ENCODE results near the gene PMEPA1.

Gene PMEPA1

DNA sequence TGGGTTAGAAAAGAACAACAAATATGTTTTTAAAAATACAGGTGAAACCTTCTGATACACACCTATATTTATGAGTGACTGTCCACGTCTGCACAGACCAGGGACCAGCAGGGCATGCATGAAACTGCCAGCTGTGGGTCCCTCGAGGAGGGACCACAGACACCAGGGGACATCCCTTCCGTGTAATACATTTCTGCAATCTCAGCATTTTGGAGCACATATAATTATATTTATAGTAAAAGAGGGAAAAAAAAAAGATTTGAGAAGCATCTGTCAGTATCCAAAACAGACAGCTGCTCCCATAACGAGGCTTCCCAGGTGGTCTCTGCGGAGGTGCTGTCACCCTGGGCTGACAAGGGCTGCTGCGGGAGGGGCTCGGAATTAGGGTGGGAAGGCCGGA lies 40.2 kb downstream of the PMEPA1 start:
- Histone ChIP-seq H3K36me3 (ENCODE audit: insufficient read depth, low read length) (no peaks in the 10 kb centered on the region), H3K4me3 (ENCODE audit: low read length) (no peak overlapping the region), H2AFZ (ENCODE audit: low read depth, low read length) (no peak overlapping the region), H3K9me3 (ENCODE audit: low read length) (no peaks in the 10 kb centered on the region), H3K4me1 (ENCODE audit: insufficient read depth, low read length) (peaks cover 7% of the 10 kb centered on the region), H3K27me3 (ENCODE audit: insufficient read depth, low read length) (no peaks in the 10 kb centered on the region)

DNA sequence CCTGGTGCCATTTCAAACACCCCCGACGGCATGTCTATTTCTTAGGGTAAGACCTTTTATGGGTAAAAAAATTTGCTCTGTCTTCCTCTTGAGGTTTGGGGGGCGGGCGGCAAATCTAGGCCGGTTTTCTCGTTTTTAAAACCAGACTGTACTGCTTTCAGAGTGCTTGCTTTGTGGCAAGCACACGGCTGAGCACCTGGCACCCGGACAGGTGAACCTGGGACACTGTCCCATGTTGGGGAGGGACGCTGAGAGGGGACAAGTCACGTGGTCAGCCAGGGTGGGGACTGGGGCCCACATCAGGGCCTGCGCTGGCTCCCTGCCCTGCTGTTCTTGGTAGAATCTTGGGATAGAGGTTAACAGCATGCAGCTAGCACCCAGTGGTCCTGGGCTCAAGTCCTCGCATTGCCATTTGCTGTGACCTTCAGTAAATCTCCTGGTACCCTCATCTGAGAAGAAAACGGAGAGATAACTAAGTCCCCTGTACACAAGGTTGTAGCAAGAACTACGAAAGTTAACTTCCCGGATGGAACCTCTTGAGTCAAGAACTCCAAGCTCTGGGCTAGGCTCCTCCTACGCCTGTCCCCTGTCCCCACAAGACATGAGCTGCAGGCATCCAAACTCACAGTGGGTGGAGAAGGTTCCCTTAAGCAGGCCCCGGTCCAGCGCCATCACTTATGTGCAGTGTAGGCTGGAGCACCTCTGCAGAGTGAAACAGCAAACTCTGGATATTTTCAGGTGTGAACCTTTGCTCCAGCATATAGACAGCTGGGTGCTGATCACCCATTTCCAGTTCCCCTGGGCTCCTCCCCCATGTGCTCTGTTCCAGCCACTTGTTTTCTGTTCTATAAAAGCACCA lies 41.7 kb downstream of the PMEPA1 start:
- H3K9me3 ChIP-seq (ENCODE audit: low read length), result no peaks in the 10 kb centered on the region
- H2AFZ ChIP-seq (ENCODE audit: low read depth, low read length), result no peak overlapping the region
- peaks cover 7% of the 10 kb centered on the region for H3K4me1 ChIP-seq (ENCODE audit: insufficient read depth, low read length)
- H3K36me3 ChIP-seq (ENCODE audit: insufficient read depth, low read length), result no peaks in the 10 kb centered on the region
- H3K27me3 ChIP-seq (ENCODE audit: insufficient read depth, low read length), result no peaks in the 10 kb centered on the region
- H3K4me3 ChIP-seq (ENCODE audit: low read length), result no peak overlapping the region

GRCh38 chr20:57667388-57667787 lies 42.4 kb downstream of the PMEPA1 start:
- Histone ChIP-seq H2AFZ (ENCODE audit: low read depth, low read length) (no peak overlapping the region), H3K4me1 (ENCODE audit: insufficient read depth, low read length) (peaks cover 5% of the 10 kb centered on the region), H3K4me3 (ENCODE audit: low read length) (no peak overlapping the region), H3K36me3 (ENCODE audit: insufficient read depth, low read length) (no peaks in the 10 kb centered on the region), H3K9me3 (ENCODE audit: low read length) (no peaks in the 10 kb centered on the region), H3K27me3 (ENCODE audit: insufficient read depth, low read length) (no peaks in the 10 kb centered on the region)

GRCh38 chr20:57666834-57667157 lies 43.0 kb downstream of the PMEPA1 start:
- H3K4me1 ChIP-seq (ENCODE audit: insufficient read depth, low read length), result peaks cover 5% of the 10 kb centered on the region
- no peaks in the 10 kb centered on the region for H3K27me3 ChIP-seq (ENCODE audit: insufficient read depth, low read length)
- H3K36me3 ChIP-seq (ENCODE audit: insufficient read depth, low read length), result no peaks in the 10 kb centered on the region
- no peak overlapping the region for H2AFZ ChIP-seq (ENCODE audit: low read depth, low read length)
- no peaks in the 10 kb centered on the region for H3K9me3 ChIP-seq (ENCODE audit: low read length)
- H3K4me3 ChIP-seq (ENCODE audit: low read length), result no peak overlapping the region

DNA sequence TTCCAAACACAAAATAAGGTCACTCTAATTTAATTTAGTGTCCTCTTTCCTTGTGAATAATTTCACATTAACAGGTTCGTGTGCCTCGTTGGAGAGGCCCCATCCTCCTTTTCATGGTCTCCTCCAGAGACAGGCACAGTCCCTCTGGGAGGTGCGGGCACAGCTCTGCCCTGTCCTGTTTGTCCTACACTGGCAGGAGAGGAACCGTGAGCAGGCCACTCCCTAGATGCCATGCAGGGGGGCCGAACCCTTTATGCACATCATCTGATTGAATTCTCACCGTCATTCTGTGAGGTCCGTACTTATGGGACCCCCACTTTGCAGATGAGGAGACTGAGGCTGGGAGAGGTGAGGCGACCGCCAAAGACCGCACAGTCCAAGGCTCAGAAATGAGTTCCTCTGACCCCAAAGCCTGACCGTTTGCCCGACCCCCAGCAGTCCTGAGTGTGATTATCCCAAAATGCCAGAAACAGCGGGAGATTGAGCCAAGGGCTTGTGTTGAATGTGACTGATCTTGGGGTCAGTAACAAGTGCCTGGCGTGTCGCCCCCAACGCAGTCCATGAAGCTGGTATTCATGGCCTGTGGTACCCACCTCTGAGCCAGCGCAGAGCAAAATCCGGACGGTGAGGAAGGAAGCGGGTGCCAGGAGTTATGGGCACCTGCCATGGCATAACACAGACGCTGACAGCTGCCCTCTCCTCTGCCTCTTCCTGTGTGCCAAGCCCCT lies 43.5 kb downstream of the PMEPA1 start:
- Histone ChIP-seq H3K4me3 (ENCODE audit: low read length) (no peak overlapping the region), H2AFZ (ENCODE audit: low read depth, low read length) (no peak overlapping the region), H3K36me3 (ENCODE audit: insufficient read depth, low read length) (no peaks in the 10 kb centered on the region)

GRCh38 chr20:57665589-57665971 lies 44.2 kb downstream of the PMEPA1 start:
- Histone ChIP-seq H3K4me1 (ENCODE audit: insufficient read depth, low read length) (peaks cover 2% of the 10 kb centered on the region), H3K36me3 (ENCODE audit: insufficient read depth, low read length) (no peaks in the 10 kb centered on the region), H3K4me3 (ENCODE audit: low read length) (no peak overlapping the region), H2AFZ (ENCODE audit: low read depth, low read length) (no peak overlapping the region), H3K9me3 (ENCODE audit: low read length) (no peaks in the 10 kb centered on the region), H3K27me3 (ENCODE audit: insufficient read depth, low read length) (no peaks in the 10 kb centered on the region)

More for the DNA sequence above, 43.5 kb downstream of the PMEPA1 start:
- H3K9me3 ChIP-seq (ENCODE audit: low read length), result no peaks in the 10 kb centered on the region
- no peaks in the 10 kb centered on the region for H3K27me3 ChIP-seq (ENCODE audit: insufficient read depth, low read length)
- H3K4me1 ChIP-seq (ENCODE audit: insufficient read depth, low read length), result peaks cover 2% of the 10 kb centered on the region

DNA sequence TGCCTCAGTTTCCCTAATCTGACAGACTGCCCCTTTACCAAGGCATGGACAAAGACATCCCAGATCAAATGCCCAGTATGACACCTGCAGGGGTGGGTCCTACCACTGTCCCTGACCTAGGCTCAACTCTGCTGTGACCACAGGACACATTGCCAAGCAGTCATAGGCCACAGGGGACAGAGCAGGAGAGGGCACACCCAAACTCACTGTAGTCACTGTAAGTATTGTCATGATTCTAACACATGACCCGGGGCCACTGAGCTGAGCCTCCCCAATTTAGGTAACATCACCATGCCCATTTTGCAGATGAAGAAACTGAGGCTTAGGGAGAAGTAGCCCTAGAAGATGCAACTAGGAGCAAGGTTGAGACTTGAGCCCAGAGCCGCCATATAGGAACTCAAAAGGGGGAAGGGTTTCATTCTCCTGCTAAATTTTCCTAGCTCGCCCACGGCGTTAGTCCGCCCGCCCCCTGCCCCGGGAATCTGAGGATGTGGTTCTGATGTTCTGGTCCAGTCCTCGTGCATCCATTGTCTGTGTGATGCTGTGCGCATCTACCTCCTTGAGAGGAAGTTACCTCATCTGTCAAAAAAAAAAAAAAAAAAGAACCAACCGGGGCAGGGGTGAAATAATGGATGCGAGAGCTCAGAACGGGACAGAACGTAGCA lies 44.8 kb downstream of the PMEPA1 start:
- Histone ChIP-seq H3K27me3 (ENCODE audit: insufficient read depth, low read length) (no peaks in the 10 kb centered on the region), H3K9me3 (ENCODE audit: low read length) (no peaks in the 10 kb centered on the region), H2AFZ (ENCODE audit: low read depth, low read length) (no peak overlapping the region), H3K4me1 (ENCODE audit: insufficient read depth, low read length) (peaks cover 2% of the 10 kb centered on the region), H3K36me3 (ENCODE audit: insufficient read depth, low read length) (no peaks in the 10 kb centered on the region), H3K4me3 (ENCODE audit: low read length) (no peak overlapping the region)

DNA sequence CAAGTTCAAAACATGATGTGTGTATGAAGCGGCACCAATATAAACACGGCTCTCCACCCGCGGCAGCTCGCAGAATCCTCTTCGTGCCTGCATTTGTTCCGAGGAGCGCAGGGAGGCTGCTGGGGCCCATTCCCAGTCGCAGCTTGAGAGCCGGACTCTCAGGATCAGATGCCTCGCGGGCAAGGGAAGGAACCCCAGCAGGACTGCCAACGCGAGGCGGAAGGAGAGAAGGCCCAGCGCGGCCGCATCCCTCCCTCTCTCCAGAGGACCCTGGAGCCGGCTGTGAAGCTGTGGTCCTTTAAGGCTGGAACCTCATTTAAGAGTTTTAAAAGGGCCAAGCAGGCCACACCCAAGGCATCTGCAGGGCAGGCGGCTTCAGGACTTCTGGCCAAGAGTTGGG lies 45.3 kb downstream of the PMEPA1 start:
- H3K9me3 ChIP-seq (ENCODE audit: low read length), result no peaks in the 10 kb centered on the region
- H3K36me3 ChIP-seq (ENCODE audit: insufficient read depth, low read length), result no peaks in the 10 kb centered on the region
- no peak overlapping the region for H3K4me3 ChIP-seq (ENCODE audit: low read length)
- H3K4me1 ChIP-seq (ENCODE audit: insufficient read depth, low read length), result peaks cover 2% of the 10 kb centered on the region
- no peak overlapping the region for H2AFZ ChIP-seq (ENCODE audit: low read depth, low read length)
- no peaks in the 10 kb centered on the region for H3K27me3 ChIP-seq (ENCODE audit: insufficient read depth, low read length)

- Histone ChIP-seq H3K27me3 (ENCODE audit: insufficient read depth, low read length) (no peaks in the 10 kb centered on the region), H3K4me1 (ENCODE audit: insufficient read depth, low read length) (peaks cover 2% of the 10 kb centered on the region), H3K4me3 (ENCODE audit: low read length) (no peak overlapping the region), H2AFZ (ENCODE audit: low read depth, low read length) (no peak overlapping the region), H3K36me3 (ENCODE audit: insufficient read depth, low read length) (peaks cover 2% of the 10 kb centered on the region), H3K9me3 (ENCODE audit: low read length) (no peaks in the 10 kb centered on the region)
Observed at GRCh38 chr20:57663681-57664451, 45.9 kb downstream of the PMEPA1 start.

GRCh38 chr20:57663241-57663640 lies 46.6 kb downstream of the PMEPA1 start:
- Histone ChIP-seq H3K27me3 (ENCODE audit: insufficient read depth, low read length) (no peaks in the 10 kb centered on the region), H2AFZ (ENCODE audit: low read depth, low read length) (no peak overlapping the region), H3K9me3 (ENCODE audit: low read length) (no peaks in the 10 kb centered on the region), H3K36me3 (ENCODE audit: insufficient read depth, low read length) (peaks cover 6% of the 10 kb centered on the region), H3K4me3 (ENCODE audit: low read length) (no peak overlapping the region), H3K4me1 (ENCODE audit: insufficient read depth, low read length) (no peaks in the 10 kb centered on the region)

DNA sequence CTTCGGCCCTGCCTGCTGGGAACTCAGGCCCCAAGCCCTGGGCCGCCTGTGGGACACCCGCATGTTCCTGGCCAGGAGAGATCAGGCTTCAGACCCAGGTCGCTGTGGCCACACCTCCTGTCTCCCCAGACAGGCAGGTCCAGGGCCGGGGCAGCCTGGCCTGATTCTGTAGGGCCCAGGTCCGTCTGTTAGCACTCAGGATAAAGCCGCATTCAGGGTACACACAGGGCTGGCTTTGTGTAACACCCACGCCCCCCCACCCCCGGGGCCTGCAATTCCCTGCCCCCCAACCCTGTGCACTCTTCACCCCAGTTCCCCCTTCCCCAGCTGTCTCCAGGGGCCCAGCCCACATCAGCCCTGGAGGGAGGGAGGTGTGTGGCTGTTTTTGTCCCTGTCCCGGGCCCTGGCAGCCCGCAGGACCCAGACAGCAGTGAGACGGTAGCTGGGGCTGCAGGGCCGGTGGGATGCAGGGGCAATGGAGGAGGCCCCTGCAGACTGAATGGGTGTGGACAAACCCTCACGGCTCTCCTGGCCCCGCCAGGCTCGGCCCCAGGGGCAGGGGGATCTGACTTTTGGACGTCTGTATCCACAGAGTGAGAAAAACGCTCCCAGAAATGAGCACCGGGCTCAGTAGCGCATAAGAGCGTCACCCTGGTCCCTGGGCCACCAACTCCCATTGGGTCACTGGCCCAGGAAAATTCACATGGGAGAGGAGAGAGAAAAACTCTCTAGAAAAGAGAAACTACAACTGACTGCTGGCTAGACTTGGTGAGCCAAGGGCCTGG lies 47.2 kb downstream of the PMEPA1 start:
- Histone ChIP-seq H3K36me3 (ENCODE audit: insufficient read depth, low read length) (peaks cover 9% of the 10 kb centered on the region), H3K27me3 (ENCODE audit: insufficient read depth, low read length) (no peaks in the 10 kb centered on the region), H2AFZ (ENCODE audit: low read depth, low read length) (no peak overlapping the region), H3K4me1 (ENCODE audit: insufficient read depth, low read length) (no peaks in the 10 kb centered on the region), H3K9me3 (ENCODE audit: low read length) (no peaks in the 10 kb centered on the region), H3K4me3 (ENCODE audit: low read length) (no peak overlapping the region)

GRCh38 chr20:57661746-57662455 lies 47.9 kb downstream of the PMEPA1 start:
- Histone ChIP-seq H3K36me3 (ENCODE audit: insufficient read depth, low read length) (peaks cover 15% of the 10 kb centered on the region), H3K4me1 (ENCODE audit: insufficient read depth, low read length) (no peaks in the 10 kb centered on the region), H3K4me3 (ENCODE audit: low read length) (no peak overlapping the region), H3K9me3 (ENCODE audit: low read length) (no peaks in the 10 kb centered on the region), H3K27me3 (ENCODE audit: insufficient read depth, low read length) (no peaks in the 10 kb centered on the region), H2AFZ (ENCODE audit: low read depth, low read length) (no peak overlapping the region)
